Prostate gland (tissue), 2 donors: ENCODE measurements around the gene ZNF70. TPM values are rescaled to one million over a fixed set of nuclear protein-coding genes. Genes with fewer than 3 reads are reported as not detected.
"Not testable (repeated sequence)": the region's sequence is repeated elsewhere in the genome, so short reads cannot be mapped to it uniquely, and the experiment has no call there.

Experiments
- DNase-seq: peaks from one replicate; pipeline ENCODE4 v3.0.0-alpha.2; 2019; ENCODE audit warnings: low spot score
- H3K27ac ChIP-seq, 2 donors: fragments of 200-600 bp; sonication (generic); 2 replicates each; pipeline ENCODE4 v1.5.1; 2017 to 2019
- H3K27me3 ChIP-seq: fragments of 200-600 bp; sonication (generic); replicated peaks from 2 replicates; pipeline ENCODE4 v1.5.1; 2019; ENCODE audit not compliant: insufficient read depth
- H3K36me3 ChIP-seq, 2 donors: fragments of 200-600 bp; sonication (generic); 1 replicate in 1 of 2; 2 replicates in 1 of 2; pipeline versions ENCODE4 v1.5.1 to v1.8.1; 2017 to 2019
- H3K4me1 ChIP-seq: fragments of 200-600 bp; sonication (generic); replicated peaks from 2 replicates; pipeline ENCODE4 v1.5.1; 2019
- H3K4me3 ChIP-seq, 2 donors: fragments of 200-600 bp; sonication (generic); 2 replicates each; pipeline ENCODE4 v1.5.1; 2017 to 2019
- H3K9me3 ChIP-seq: fragments of 200-600 bp; sonication (generic); 2 replicates; pipeline ENCODE4 v1.5.1; 2017
- POLR2A ChIP-seq: fragments of 450-650 bp; IDR thresholded peaks from one replicate; pipeline ENCODE4 v1.6.1; 2016; ENCODE audit warnings: antibody characterized with exemption, mild to moderate bottlenecking
- POLR2AphosphoS5 ChIP-seq: sonication (generic); formaldehyde crosslinking; IDR thresholded peaks from one replicate; pipeline ENCODE4 v1.6.1; 2017; ENCODE audit warnings: antibody characterized with exemption
- WGBS: methylation state at CpG from one replicate; pipeline ENCODE4 v1.1.5; 2018; 5-methylcytosine and 5-hydroxymethylcytosine counted together
- intact Hi-C: fragments of 100-400 bp; cut with DNase I; formaldehyde crosslinking; loops from one replicate; pipeline ENCODE4 v1.14.2; 2022
- total RNA-seq, 2 donors: library from RNA; depleted of rRNA; stranded (reverse); fragments of >200 nt; gene quantifications; one replicate each; pipeline ENCODE4 v1.1.0, GENCODE V29; 2016
- TF ChIP-seq, protein P1 (sequence below), 4 experiments: fragments of 200-600 bp in 2 of 4; fragments of 450-650 bp in 2 of 4; sonication (generic) in 2 of 4; IDR thresholded peaks; 1 replicate in 3 of 4; 2 replicates in 1 of 4; pipeline ENCODE4 v1.5.1; 2016 to 2019; ENCODE audit warnings: antibody characterized with exemption in 4 of 4, mild to moderate bottlenecking in 2 of 4, moderate library complexity in 2 of 4

Gene ZNF70
- total RNA-seq, 2 donors from 2014 or later = 5.2 to 8.1 TPM

GRCh38 chr22:23744001-23744400, 6.9 kb downstream of the ZNF70 start:
- Histone ChIP-seq H3K4me3 (no peak overlapping the region), H3K27me3 (no peaks in the 10 kb centered on the region), H3K9me3 (no peaks in the 10 kb centered on the region), H3K27ac (no peak overlapping the region), H3K36me3 (peaks cover 9 to 19% of the 10 kb centered on the region in 2 donors), H3K4me1 (no peaks in the 10 kb centered on the region)
- intact Hi-C loops = no loop called here
- DNase-seq = no peak
- WGBS = 96% methylated on average over 13 of the region's 13 CpGs
- TF ChIP-seq POLR2AphosphoS5 (no peak), POLR2A (no peak)
- TF ChIP-seq, protein P1, sequence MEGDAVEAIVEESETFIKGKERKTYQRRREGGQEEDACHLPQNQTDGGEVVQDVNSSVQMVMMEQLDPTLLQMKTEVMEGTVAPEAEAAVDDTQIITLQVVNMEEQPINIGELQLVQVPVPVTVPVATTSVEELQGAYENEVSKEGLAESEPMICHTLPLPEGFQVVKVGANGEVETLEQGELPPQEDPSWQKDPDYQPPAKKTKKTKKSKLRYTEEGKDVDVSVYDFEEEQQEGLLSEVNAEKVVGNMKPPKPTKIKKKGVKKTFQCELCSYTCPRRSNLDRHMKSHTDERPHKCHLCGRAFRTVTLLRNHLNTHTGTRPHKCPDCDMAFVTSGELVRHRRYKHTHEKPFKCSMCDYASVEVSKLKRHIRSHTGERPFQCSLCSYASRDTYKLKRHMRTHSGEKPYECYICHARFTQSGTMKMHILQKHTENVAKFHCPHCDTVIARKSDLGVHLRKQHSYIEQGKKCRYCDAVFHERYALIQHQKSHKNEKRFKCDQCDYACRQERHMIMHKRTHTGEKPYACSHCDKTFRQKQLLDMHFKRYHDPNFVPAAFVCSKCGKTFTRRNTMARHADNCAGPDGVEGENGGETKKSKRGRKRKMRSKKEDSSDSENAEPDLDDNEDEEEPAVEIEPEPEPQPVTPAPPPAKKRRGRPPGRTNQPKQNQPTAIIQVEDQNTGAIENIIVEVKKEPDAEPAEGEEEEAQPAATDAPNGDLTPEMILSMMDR (IDR thresholded peaks at IDR 0.05) = no peak

GRCh38 chr22:23743303-23743705, 7.6 kb downstream of the ZNF70 start:
- DNase-seq = no peak
- intact Hi-C loops = no loop called here

GRCh38 chr22:23742505-23743264, 8.2 kb downstream of the ZNF70 start:
- no peaks in the 10 kb centered on the region for H3K9me3 ChIP-seq
- intact Hi-C loops = no loop called here
- WGBS = 57% methylated on average over 7 of the region's 7 CpGs
- H3K27ac ChIP-seq = no peak overlapping the region
- DNase-seq = no peak
- no peak overlapping the region for H3K4me3 ChIP-seq
- TF ChIP-seq, protein P1 (IDR thresholded peaks at IDR 0.05) = no peak
- no peak for TF ChIP-seq POLR2A
- TF ChIP-seq POLR2AphosphoS5 = no peak
- H3K27me3 ChIP-seq = no peaks in the 10 kb centered on the region
- H3K36me3 ChIP-seq = peaks cover 9 to 19% of the 10 kb centered on the region in 2 donors
- no peaks in the 10 kb centered on the region for H3K4me1 ChIP-seq

More at GRCh38 chr22:23743303-23743705, 7.6 kb downstream of the ZNF70 start:
- H3K36me3 ChIP-seq = peaks cover 9 to 19% of the 10 kb centered on the region in 2 donors
- H3K27me3 ChIP-seq = no peaks in the 10 kb centered on the region
- TF ChIP-seq, protein P1 (IDR thresholded peaks at IDR 0.05) = no peak
- TF ChIP-seq POLR2A = no peak
- no peak for TF ChIP-seq POLR2AphosphoS5
- WGBS = 57% methylated on average over 2 of the region's 2 CpGs
- H3K27ac ChIP-seq = no peak overlapping the region
- H3K9me3 ChIP-seq = no peaks in the 10 kb centered on the region
- no peaks in the 10 kb centered on the region for H3K4me1 ChIP-seq
- H3K4me3 ChIP-seq = no peak overlapping the region

DNA sequence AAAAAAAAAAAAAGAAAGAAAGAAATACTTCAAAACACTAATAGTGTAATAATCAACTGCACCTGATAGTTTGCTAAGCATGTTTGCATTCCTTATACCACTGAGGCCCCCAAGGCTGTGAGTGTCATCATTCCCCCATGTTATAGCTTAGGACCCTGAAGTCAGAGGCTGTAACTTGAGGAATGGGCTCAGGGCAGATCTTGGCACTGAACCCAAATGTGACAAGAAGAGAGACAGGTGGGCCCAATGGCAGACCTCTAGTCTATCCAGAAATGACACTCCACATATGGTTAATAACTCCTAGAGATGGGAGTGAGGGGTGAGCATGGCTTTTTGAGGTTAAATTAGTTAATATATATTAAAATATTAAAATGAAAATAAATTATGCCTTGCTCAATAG, 13.2 kb downstream of the ZNF70 start:
- H3K27ac ChIP-seq = no peak overlapping the region
- TF ChIP-seq, protein P1 (IDR thresholded peaks at IDR 0.05) = no peak
- TF ChIP-seq POLR2A (no peak), POLR2AphosphoS5 (no peak)
- no peaks in the 10 kb centered on the region for H3K9me3 ChIP-seq
- H3K27me3 ChIP-seq = no peaks in the 10 kb centered on the region
- H3K36me3 ChIP-seq = no peaks in the 10 kb centered on the region
- no peak for DNase-seq
- no peak overlapping the region for H3K4me3 ChIP-seq
- intact Hi-C loops = no loop called here
- no peaks in the 10 kb centered on the region for H3K4me1 ChIP-seq

DNA sequence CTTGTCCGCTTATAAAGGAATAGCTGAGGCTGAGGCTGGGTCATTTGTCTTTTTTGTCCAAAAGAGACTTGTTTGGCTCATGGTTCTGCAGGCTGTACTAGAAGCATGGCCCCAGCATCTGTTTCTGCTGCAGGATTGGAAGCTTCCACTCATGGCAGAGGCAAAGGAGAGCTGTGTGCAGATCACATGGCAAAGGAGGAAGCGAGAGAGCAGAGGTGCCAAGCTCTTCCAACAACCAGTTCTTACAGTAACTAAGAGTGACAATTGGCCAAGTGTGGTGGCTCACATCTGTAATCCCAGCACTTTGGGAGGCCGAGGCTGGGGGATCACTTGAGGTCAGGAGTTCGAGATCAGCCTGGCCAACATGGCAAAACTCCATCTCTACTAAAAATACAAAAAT, 22.8 kb downstream of the ZNF70 start:
- DNase-seq, H3K27me3 ChIP-seq, H3K9me3 ChIP-seq, H3K36me3 ChIP-seq, H3K4me1 ChIP-seq, H3K4me3 ChIP-seq, H3K27ac ChIP-seq, intact Hi-C loops: not testable (repeated sequence)
- 91% methylated on average over 4 of the region's 4 CpGs for WGBS
